Colonic mucosa (tissue), 4 donors: ENCODE measurements around the gene ACSF2. TPM values are rescaled to one million over a fixed set of nuclear protein-coding genes. Genes with fewer than 3 reads are reported as not detected.
A peak's percentile ranks its signal among the peaks of the same experiment; 100 is the strongest.

ENCODE experiments used
- DNase-seq: peaks from one replicate; pipeline ENCODE4 v3.0.0-alpha.2; 2020
- H3K27ac ChIP-seq: fragments of 200-600 bp; one replicate; pipeline ENCODE4 v1.8.0; 2021
- H3K27me3 ChIP-seq: fragments of 200-600 bp; one replicate; pipeline ENCODE4 v1.8.0; 2021
- H3K36me3 ChIP-seq: fragments of 200-600 bp; one replicate; pipeline ENCODE4 v1.8.0; 2021
- H3K4me1 ChIP-seq: fragments of 200-600 bp; one replicate; pipeline ENCODE4 v1.8.0; 2021; ENCODE audit warnings: mild to moderate bottlenecking
- H3K4me3 ChIP-seq: fragments of 200-600 bp; one replicate; pipeline ENCODE4 v1.8.0; 2021
- H3K9ac ChIP-seq, 2 donors: one replicate each; pipeline ENCODE4 v1.7.0; 2013; ENCODE audit warnings: control low read depth in 2 of 2, low read depth in 2 of 2, low read length in 2 of 2
- H3K9me3 ChIP-seq: fragments of 200-600 bp; one replicate; pipeline ENCODE4 v1.8.0; 2021
- CTCF ChIP-seq: fragments of 200-600 bp; IDR thresholded peaks from one replicate; pipeline ENCODE4 v1.8.0; 2022; ENCODE audit warnings: antibody characterized with exemption, mild to moderate bottlenecking
- intact Hi-C: fragments of 100-400 bp; cut with DNase I; formaldehyde crosslinking; loops from one replicate; pipeline ENCODE4 v1.14.1; 2022
- total RNA-seq, 2 donors: library from RNA; stranded (reverse); fragmentation: NEBNext Ultra II Directional in 1 of 2; extraction: Animal tissue kit (Norgen Biotek cat#: 25700) in 1 of 2; gene quantifications; one replicate each; pipeline ENCODE4 v1.2.1, GENCODE V29; 2021
- donor health status: healthy.
- donor health status: DM: no; HTN: no; CAD: no.
- donor health status: DM: no; HTN: no; CAD: no.

Gene ACSF2
- total RNA-seq, 2 donors from 2014 or later = 50.8 to 119 TPM

GRCh38 chr17:50514936-50515702 lies 89.1 kb downstream of the ACSF2 start:
- H3K4me1 ChIP-seq = no peaks in the 10 kb centered on the region
- no peak overlapping the region for H3K9ac ChIP-seq
- H3K9me3 ChIP-seq = no peaks in the 10 kb centered on the region
- no peaks in the 10 kb centered on the region for H3K27me3 ChIP-seq
- no peak for TF ChIP-seq CTCF
- no peaks in the 10 kb centered on the region for H3K36me3 ChIP-seq
- intact Hi-C loops = no loop called here
- H3K4me3 ChIP-seq = no peak overlapping the region
- no peak for DNase-seq
- H3K27ac ChIP-seq = no peak overlapping the region

- H3K27ac ChIP-seq = peak overlapping the region; percentile 9
- no peaks in the 10 kb centered on the region for H3K36me3 ChIP-seq
- H3K4me3 ChIP-seq = no peak overlapping the region
- H3K9me3 ChIP-seq = no peaks in the 10 kb centered on the region
- H3K27me3 ChIP-seq = no peaks in the 10 kb centered on the region
- no peaks in the 10 kb centered on the region for H3K4me1 ChIP-seq
- H3K9ac ChIP-seq = no peak overlapping the region
- intact Hi-C loops = no loop called here
- no peak for TF ChIP-seq CTCF
- DNase-seq = no peak
Measured at GRCh38 chr17:50517011-50517410, 91.0 kb downstream of the ACSF2 start.

GRCh38 chr17:50517504-50518383 lies 91.7 kb downstream of the ACSF2 start:
- H3K27me3 ChIP-seq = no peaks in the 10 kb centered on the region
- DNase-seq = no peak
- H3K9ac ChIP-seq = no peak overlapping the region
- H3K4me3 ChIP-seq = no peak overlapping the region
- H3K9me3 ChIP-seq = no peaks in the 10 kb centered on the region
- no peak overlapping the region for H3K27ac ChIP-seq
- no peak for TF ChIP-seq CTCF
- no peaks in the 10 kb centered on the region for H3K4me1 ChIP-seq
- intact Hi-C loops = no loop called here
- no peaks in the 10 kb centered on the region for H3K36me3 ChIP-seq

- intact Hi-C loops = no loop called here
- DNase-seq = no peak
- Histone ChIP-seq H3K27me3 (no peaks in the 10 kb centered on the region), H3K36me3 (no peaks in the 10 kb centered on the region), H3K4me3 (no peak overlapping the region), H3K9me3 (no peaks in the 10 kb centered on the region), H3K4me1 (no peaks in the 10 kb centered on the region), H3K27ac (no peak overlapping the region), H3K9ac (no peak overlapping the region)
- no peak for TF ChIP-seq CTCF
Measured at GRCh38 chr17:50518384-50519023, 92.5 kb downstream of the ACSF2 start.

GRCh38 chr17:50519141-50519834 lies 93.3 kb downstream of the ACSF2 start:
- H3K4me1 ChIP-seq = no peaks in the 10 kb centered on the region
- intact Hi-C loops = no loop called here
- no peak overlapping the region for H3K4me3 ChIP-seq
- DNase-seq = no peak
- TF ChIP-seq CTCF = no peak
- no peak overlapping the region for H3K9ac ChIP-seq
- no peaks in the 10 kb centered on the region for H3K27me3 ChIP-seq
- H3K9me3 ChIP-seq = no peaks in the 10 kb centered on the region
- no peaks in the 10 kb centered on the region for H3K36me3 ChIP-seq
- H3K27ac ChIP-seq = no peak overlapping the region
